GM12873 (cell line): ENCODE results near the gene CSNK2A1.

ENCODE experiments used
- CTCF ChIP-seq: IDR thresholded peaks from 2 replicates; pipeline ENCODE4 v1.5.1; 2012; ENCODE audit warnings: low read depth, mild to moderate bottlenecking, moderate library complexity, low read length, control low read depth; ENCODE audit not compliant: insufficient read depth; ENCODE audit errors: missing control alignments

Gene CSNK2A1

GRCh38 chr20:543369-544152, at the start of gene CSNK2A1:
TSS of gene CSNK2A1 (minus strand) at chr20:543790. CDS start at chr20:508551, 35,239 bp downstream.
- TF ChIP-seq CTCF: no peak

- no peak for TF ChIP-seq CTCF
Measured at GRCh38 chr20:592506-592905, 48.9 kb upstream of the CSNK2A1 start.

- TF ChIP-seq CTCF: no peak
Measured at GRCh38 chr20:591941-592340, 48.4 kb upstream of the CSNK2A1 start.

GRCh38 chr20:588932-589672, 45.5 kb upstream of the CSNK2A1 start:
- TF ChIP-seq CTCF: peak; percentile 26

GRCh38 chr20:588476-588875, 44.9 kb upstream of the CSNK2A1 start:
- no peak for TF ChIP-seq CTCF

- TF ChIP-seq CTCF: no peak
Measured at GRCh38 chr20:584971-585301, 41.3 kb upstream of the CSNK2A1 start.

GRCh38 chr20:584161-584970, 40.8 kb upstream of the CSNK2A1 start:
- TF ChIP-seq CTCF: no peak
